Mucosa of descending colon (tissue), 3 donors: ENCODE results near the gene SLC16A12. TPM values are rescaled to one million over a fixed set of nuclear protein-coding genes. Genes with fewer than 3 reads are reported as not detected.
"Not testable (repeated sequence)": the region's sequence is repeated elsewhere in the genome, so short reads cannot be mapped to it uniquely, and the experiment has no call there.

Experiments used
- ATAC-seq: fragments of 200-7000 bp; cut with Tn5 transposase; one replicate; pipeline ENCODE4 v1.9.1; 2020; ENCODE audit warnings: mild to moderate bottlenecking, moderate library complexity
- DNase-seq, 3 donors: peaks; one replicate each; pipeline ENCODE4 v3.0.0-alpha.2; 2020
- H3K36me3 ChIP-seq: fragments of 200-600 bp; one replicate; pipeline ENCODE4 v1.8.0; 2021; ENCODE audit warnings: low read depth, mild to moderate bottlenecking
- H3K4me1 ChIP-seq: fragments of 200-600 bp; one replicate; pipeline ENCODE4 v1.8.0; 2021; ENCODE audit warnings: low read depth, mild to moderate bottlenecking
- H3K4me3 ChIP-seq: fragments of 200-600 bp; one replicate; pipeline ENCODE4 v1.8.0; 2021; ENCODE audit warnings: mild to moderate bottlenecking
- H3K9me3 ChIP-seq: fragments of 200-600 bp; one replicate; pipeline ENCODE4 v1.8.0; 2021; ENCODE audit warnings: mild to moderate bottlenecking
- CTCF ChIP-seq: fragments of 200-600 bp; IDR thresholded peaks from one replicate; pipeline ENCODE4 v1.8.0; 2022; ENCODE audit warnings: antibody characterized with exemption, mild to moderate bottlenecking
- intact Hi-C, 2 donors: fragments of 100-400 bp; cut with DNase I in 1 of 2; cut with micrococcal nuclease in 1 of 2; formaldehyde crosslinking; loops; one replicate each; pipeline versions ENCODE4 v1.11.0 to v1.11.1; 2022; cut with DNase I, micrococcal nuclease
- total RNA-seq, 3 donors: library from RNA; stranded (reverse); fragmentation: NEBNext Ultra II Directional in 2 of 3; extraction: Animal tissue kit (Norgen Biotek cat#: 25700) in 2 of 3; gene quantifications; one replicate each; pipeline versions ENCODE4 v1.2.1 to v1.2.4, GENCODE V29; 2021 to 2023
- donor health status: DM: no; HTN: no; CAD: no; lungs with moderate emphysema.
- donor health status: DM: no; HTN: no; CAD: no.
- donor health status: DM: no; HTN: yes; CAD: no.

Gene SLC16A12
- total RNA-seq, 3 donors from 2014 or later: 0.12 to 0.47 (median 0.23) TPM

- no peaks in the 10 kb centered on the region for H3K4me1 ChIP-seq
- H3K9me3 ChIP-seq: no peaks in the 10 kb centered on the region
- no peak overlapping the region for H3K4me3 ChIP-seq
- no peaks in the 10 kb centered on the region for H3K36me3 ChIP-seq
- no peak for TF ChIP-seq CTCF
- no peak for ATAC-seq
- intact Hi-C loops: no loop called here
- DNase-seq: no peak
These were observed 12.6 kb upstream of the SLC16A12 start for GRCh38 chr10:89547853-89548513.

GRCh38 chr10:89546651-89547050 is 11.3 kb upstream of the SLC16A12 start:
- H3K9me3 ChIP-seq, H3K4me3 ChIP-seq, ATAC-seq, DNase-seq, H3K4me1 ChIP-seq, H3K36me3 ChIP-seq, intact Hi-C loops: not testable (repeated sequence)

- no peaks in the 10 kb centered on the region for H3K4me1 ChIP-seq
- no peaks in the 10 kb centered on the region for H3K36me3 ChIP-seq
- no peak overlapping the region for H3K4me3 ChIP-seq
- DNase-seq (no peak), ATAC-seq (no peak)
- intact Hi-C loops: no loop called here
- no peaks in the 10 kb centered on the region for H3K9me3 ChIP-seq
- TF ChIP-seq CTCF: no peak
These were observed 8.4 kb upstream of the SLC16A12 start for GRCh38 chr10:89543841-89544240.

GRCh38 chr10:89540420-89540949 is 5.1 kb upstream of the SLC16A12 start:
- Histone ChIP-seq H3K4me3 (no peak overlapping the region), H3K4me1 (peaks cover 3% of the 10 kb centered on the region), H3K36me3 (no peaks in the 10 kb centered on the region), H3K9me3 (no peaks in the 10 kb centered on the region)
- DNase-seq (no peak), ATAC-seq (no peak)
- intact Hi-C loops: no loop called here
- TF ChIP-seq CTCF: no peak

- Histone ChIP-seq H3K4me1 (peaks cover 8% of the 10 kb centered on the region), H3K36me3 (no peaks in the 10 kb centered on the region), H3K4me3 (no peak overlapping the region), H3K9me3 (no peaks in the 10 kb centered on the region)
- intact Hi-C loops: no loop called here
- ATAC-seq: no peak
- TF ChIP-seq CTCF: no peak
- DNase-seq: no peak
These were observed 2.0 kb upstream of the SLC16A12 start for GRCh38 chr10:89537364-89537763.

- DNase-seq (no peak), ATAC-seq (no peak)
- intact Hi-C loops: no loop called here
- Histone ChIP-seq H3K4me3 (no peak overlapping the region), H3K36me3 (no peaks in the 10 kb centered on the region), H3K9me3 (no peaks in the 10 kb centered on the region), H3K4me1 (peaks cover 8% of the 10 kb centered on the region)
- TF ChIP-seq CTCF: no peak
These were observed 590 bp upstream of the SLC16A12 start for GRCh38 chr10:89536013-89536354.
